Effector memory CD8-positive, alpha-beta T cell (primary cell): ENCODE measurements around the gene RECK.
A peak's percentile ranks its signal among the peaks of the same experiment; 100 is the strongest.
"Not testable (repeated sequence)": the region's sequence is repeated elsewhere in the genome, so short reads cannot be mapped to it uniquely, and the experiment has no call there.

Experiments
- ATAC-seq: fragments of 150-1000 bp; cut with Tn5 transposase; replicated peaks from 2 replicates; pipeline ENCODE4 v1.10.0; 2021; ENCODE audit warnings: mild to moderate bottlenecking, moderate library complexity
- DNase-seq, 3 experiments: peaks; one replicate each; pipeline ENCODE4 v3.0.0; 2021
- H3K27ac Mint-ChIP-seq, 2 donors: one replicate each; pipeline ENCODE4 v1.8.0; 2022; ENCODE audit warnings: mild to moderate bottlenecking in 2 of 2, mixed read lengths in 2 of 2, moderate library complexity in 2 of 2
- H3K27me3 Mint-ChIP-seq, 2 donors: one replicate each; pipeline ENCODE4 v1.8.0; 2022; ENCODE audit warnings: mixed read lengths in 2 of 2
- H3K36me3 Mint-ChIP-seq: one replicate; pipeline ENCODE4 v1.8.0; 2022; ENCODE audit warnings: mild to moderate bottlenecking, moderate library complexity, mixed read lengths; ENCODE audit not compliant: insufficient read depth
- H3K4me1 Mint-ChIP-seq, 2 donors: one replicate each; pipeline ENCODE4 v1.8.0; 2022; ENCODE audit warnings: low read depth in 2 of 2, mixed read lengths in 2 of 2
- H3K4me3 Mint-ChIP-seq, 2 donors: one replicate each; pipeline ENCODE4 v1.8.0; 2022; ENCODE audit warnings: mild to moderate bottlenecking in 2 of 2, mixed read lengths in 2 of 2, moderate library complexity in 2 of 2
- H3K9me3 Mint-ChIP-seq, 2 donors: one replicate each; pipeline ENCODE4 v1.8.0; 2022; ENCODE audit warnings: mixed read lengths in 2 of 2

Gene RECK

GRCh38 chr9:36050476-36050875 lies 13.8 kb downstream of the RECK start:
- no peaks in the 10 kb centered on the region for H3K27me3 Mint-ChIP-seq
- no peaks in the 10 kb centered on the region for H3K36me3 Mint-ChIP-seq
- H3K27ac Mint-ChIP-seq: no peak overlapping the region
- ATAC-seq (no peak), DNase-seq (no peak)
- no peak overlapping the region for H3K4me3 Mint-ChIP-seq
- H3K9me3 Mint-ChIP-seq: no peaks in the 10 kb centered on the region
- peaks cover 0 to 5% of the 10 kb centered on the region in 2 donors for H3K4me1 Mint-ChIP-seq

- Mint-ChIP-seq H3K9me3 (no peaks in the 10 kb centered on the region), H3K4me3 (no peak overlapping the region), H3K4me1 (peaks cover 0 to 8% of the 10 kb centered on the region in 2 donors), H3K27ac (no peak overlapping the region), H3K27me3 (no peaks in the 10 kb centered on the region), H3K36me3 (no peaks in the 10 kb centered on the region)
- DNase-seq: no peak
- no peak for ATAC-seq
Measured at GRCh38 chr9:36051317-36051716, 14.6 kb downstream of the RECK start.

GRCh38 chr9:36053971-36054370 lies 17.3 kb downstream of the RECK start:
- Mint-ChIP-seq H3K4me1 (peaks cover 0 to 4% of the 10 kb centered on the region in 2 donors), H3K9me3 (no peaks in the 10 kb centered on the region), H3K36me3 (no peaks in the 10 kb centered on the region), H3K27ac (no peak overlapping the region), H3K27me3 (no peaks in the 10 kb centered on the region), H3K4me3 (no peak overlapping the region)
- DNase-seq (no peak), ATAC-seq (no peak)

- H3K4me1 Mint-ChIP-seq: peaks cover 0 to 4% of the 10 kb centered on the region in 2 donors
- H3K36me3 Mint-ChIP-seq: no peaks in the 10 kb centered on the region
- H3K27me3 Mint-ChIP-seq: no peaks in the 10 kb centered on the region
- ATAC-seq: no peak
- DNase-seq: no peak
- H3K4me3 Mint-ChIP-seq: no peak overlapping the region
- no peaks in the 10 kb centered on the region for H3K9me3 Mint-ChIP-seq
- no peak overlapping the region for H3K27ac Mint-ChIP-seq
Measured at GRCh38 chr9:36056896-36057295, 20.2 kb downstream of the RECK start.

GRCh38 chr9:36063804-36064447 lies 27.2 kb downstream of the RECK start:
- Mint-ChIP-seq H3K27ac (peak overlapping the region in 1 of 2 donors; percentile 65), H3K4me1 (no peaks in the 10 kb centered on the region), H3K27me3 (no peaks in the 10 kb centered on the region), H3K4me3 (no peak overlapping the region), H3K36me3 (peaks cover 3% of the 10 kb centered on the region), H3K9me3 (no peaks in the 10 kb centered on the region)
- ATAC-seq (no peak), DNase-seq (no peak)

GRCh38 chr9:36064448-36065037 lies 27.8 kb downstream of the RECK start:
- H3K27me3 Mint-ChIP-seq: no peaks in the 10 kb centered on the region
- ATAC-seq: no peak
- no peaks in the 10 kb centered on the region for H3K4me1 Mint-ChIP-seq
- no peak overlapping the region for H3K4me3 Mint-ChIP-seq
- H3K9me3 Mint-ChIP-seq: no peaks in the 10 kb centered on the region
- DNase-seq: no peak
- H3K27ac Mint-ChIP-seq: peak overlapping the region in 1 of 2 donors; percentile 65
- peaks cover 4% of the 10 kb centered on the region for H3K36me3 Mint-ChIP-seq

- H3K27me3 Mint-ChIP-seq: no peaks in the 10 kb centered on the region
- ATAC-seq (no peak), DNase-seq (no peak)
- no peak overlapping the region for H3K27ac Mint-ChIP-seq
- no peaks in the 10 kb centered on the region for H3K9me3 Mint-ChIP-seq
- no peak overlapping the region for H3K4me3 Mint-ChIP-seq
- H3K36me3 Mint-ChIP-seq: peaks cover 8% of the 10 kb centered on the region
- no peaks in the 10 kb centered on the region for H3K4me1 Mint-ChIP-seq
Measured at GRCh38 chr9:36074055-36074454, 37.3 kb downstream of the RECK start.

- ATAC-seq (no peak), DNase-seq (no peak)
- no peaks in the 10 kb centered on the region for H3K9me3 Mint-ChIP-seq
- no peaks in the 10 kb centered on the region for H3K4me1 Mint-ChIP-seq
- peaks cover 2% of the 10 kb centered on the region for H3K36me3 Mint-ChIP-seq
- no peak overlapping the region for H3K27ac Mint-ChIP-seq
- H3K4me3 Mint-ChIP-seq: no peak overlapping the region
- no peaks in the 10 kb centered on the region for H3K27me3 Mint-ChIP-seq
Measured at GRCh38 chr9:36074870-36075532, 38.3 kb downstream of the RECK start.

GRCh38 chr9:36078051-36078450 lies 41.3 kb downstream of the RECK start:
- Mint-ChIP-seq H3K4me1 (no peaks in the 10 kb centered on the region), H3K9me3 (no peaks in the 10 kb centered on the region), H3K27me3 (no peaks in the 10 kb centered on the region), H3K36me3 (peaks cover 5% of the 10 kb centered on the region), H3K4me3 (no peak overlapping the region), H3K27ac (no peak overlapping the region)
- ATAC-seq (no peak), DNase-seq (no peak)

- Mint-ChIP-seq H3K27ac (no peak overlapping the region), H3K27me3 (no peaks in the 10 kb centered on the region), H3K4me3 (no peak overlapping the region), H3K4me1 (no peaks in the 10 kb centered on the region), H3K9me3 (no peaks in the 10 kb centered on the region), H3K36me3 (peaks cover 5% of the 10 kb centered on the region)
- no peak for ATAC-seq
- no peak for DNase-seq
Measured at GRCh38 chr9:36080519-36080918, 43.8 kb downstream of the RECK start.

GRCh38 chr9:36082931-36083330 lies 46.2 kb downstream of the RECK start:
- Mint-ChIP-seq H3K9me3 (no peaks in the 10 kb centered on the region), H3K4me3 (no peak overlapping the region), H3K36me3 (peaks cover 5% of the 10 kb centered on the region), H3K27me3 (no peaks in the 10 kb centered on the region), H3K4me1 (no peaks in the 10 kb centered on the region), H3K27ac (no peak overlapping the region)
- DNase-seq (no peak), ATAC-seq (no peak)

GRCh38 chr9:36086442-36086841 lies 49.7 kb downstream of the RECK start:
- Mint-ChIP-seq H3K4me3 (no peak overlapping the region), H3K4me1 (no peaks in the 10 kb centered on the region), H3K36me3 (peaks cover 5% of the 10 kb centered on the region), H3K9me3 (no peaks in the 10 kb centered on the region), H3K27me3 (no peaks in the 10 kb centered on the region), H3K27ac (no peak overlapping the region)
- DNase-seq (no peak), ATAC-seq (no peak)

GRCh38 chr9:36087054-36087453 lies 50.3 kb downstream of the RECK start:
- not testable (repeated sequence) for H3K27me3 Mint-ChIP-seq, DNase-seq, H3K36me3 Mint-ChIP-seq, H3K4me1 Mint-ChIP-seq, ATAC-seq, H3K27ac Mint-ChIP-seq, H3K4me3 Mint-ChIP-seq, H3K9me3 Mint-ChIP-seq

GRCh38 chr9:36088020-36088419 lies 51.3 kb downstream of the RECK start:
- Mint-ChIP-seq H3K4me3 (no peak overlapping the region), H3K9me3 (no peaks in the 10 kb centered on the region), H3K27me3 (no peaks in the 10 kb centered on the region), H3K36me3 (peaks cover 3% of the 10 kb centered on the region), H3K27ac (no peak overlapping the region), H3K4me1 (peaks cover 7 to 9% of the 10 kb centered on the region in 2 donors)
- DNase-seq: no peak
- no peak for ATAC-seq
